CD14-positive monocyte (primary cell): ENCODE data around the gene LOX. TPM values are rescaled to one million over a fixed set of nuclear protein-coding genes. Genes with fewer than 3 reads are reported as not detected.

Experiments used
- DNase-seq, 3 donors: peaks; one replicate each; pipeline ENCODE4 v3.0.0-alpha.2; 2011 to 2022
- H2AFZ ChIP-seq: 2 replicates; pipeline ENCODE4 v1.6.0; 2012; ENCODE audit warnings: mild to moderate bottlenecking, low read depth, low read length, inconsistent platforms; ENCODE audit not compliant: insufficient read depth, poor library complexity, severe bottlenecking
- H3K27ac ChIP-seq, 2 donors: 1 replicate in 1 of 2; 2 replicates in 1 of 2; pipeline ENCODE4 v1.5.1; 2012 to 2013; ENCODE audit warnings: low read length in 2 of 2, control low read depth in 1 of 2, inconsistent platforms in 1 of 2, low read depth in 1 of 2, mild to moderate bottlenecking in 1 of 2
- H3K27me3 ChIP-seq, 2 donors: one replicate each; pipeline versions ENCODE4 v1.6.0 to v1.6.1; 2011 to 2013; ENCODE audit warnings: low read length in 2 of 2; ENCODE audit not compliant: control insufficient read depth in 2 of 2, insufficient read depth in 2 of 2
- H3K36me3 ChIP-seq, 2 donors: replicated peaks in 1 of 2; 1 replicate in 1 of 2; 2 replicates in 1 of 2; pipeline versions ENCODE4 v1.5.1 to v1.6.1; 2012 to 2013; ENCODE audit warnings: low read length in 2 of 2, control low read depth in 1 of 2, inconsistent platforms in 1 of 2, mild to moderate bottlenecking in 1 of 2; ENCODE audit not compliant: insufficient read depth in 2 of 2, control insufficient read depth in 1 of 2
- H3K4me1 ChIP-seq, 2 donors: 1 replicate in 1 of 2; 2 replicates in 1 of 2; pipeline versions ENCODE4 v1.5.1 to v1.6.1; 2012 to 2013; ENCODE audit warnings: low read length in 2 of 2, control low read depth in 1 of 2, inconsistent platforms in 1 of 2, mild to moderate bottlenecking in 1 of 2, moderate library complexity in 1 of 2; ENCODE audit not compliant: insufficient read depth in 2 of 2, control insufficient read depth in 1 of 2
- H3K4me2 ChIP-seq: replicated peaks from 2 replicates; pipeline ENCODE3; 2012; ENCODE audit warnings: low read length, moderate library complexity, mild to moderate bottlenecking; ENCODE audit not compliant: poor library complexity, severe bottlenecking; ENCODE audit errors: extremely low read depth
- H3K4me3 ChIP-seq, 3 experiments: fragments of 200-600 bp in 1 of 3; sonication (generic) in 1 of 3; replicated peaks in 1 of 3; 1 replicate in 2 of 3; 2 replicates in 1 of 3; pipeline ENCODE4 v1.5.1; 2011 to 2013; ENCODE audit warnings: low read length in 3 of 3, mild to moderate bottlenecking in 3 of 3, control low read depth in 2 of 3, low read depth in 2 of 3, inconsistent platforms in 1 of 3, moderate library complexity in 1 of 3
- H3K79me2 ChIP-seq: 2 replicates; pipeline ENCODE4 v1.6.0; 2012; ENCODE audit warnings: mild to moderate bottlenecking, control low read depth, inconsistent platforms, low read length, moderate library complexity; ENCODE audit not compliant: insufficient read depth
- H3K9ac ChIP-seq: 2 replicates; pipeline ENCODE4 v1.6.0; 2017; ENCODE audit warnings: low read length, mild to moderate bottlenecking; ENCODE audit not compliant: insufficient read depth, poor library complexity, severe bottlenecking
- H3K9me3 ChIP-seq, 2 donors: replicated peaks in 1 of 2; 1 replicate in 1 of 2; 2 replicates in 1 of 2; pipeline versions ENCODE4 v1.5.1 to v1.6.1; 2012 to 2013; ENCODE audit warnings: low read length in 2 of 2, control low read depth in 1 of 2; ENCODE audit not compliant: control insufficient read depth in 1 of 2, insufficient read depth in 1 of 2
- H4K20me1 ChIP-seq: 2 replicates; pipeline ENCODE4 v1.6.0; 2012; ENCODE audit warnings: mild to moderate bottlenecking, low read length, control low read depth, moderate library complexity; ENCODE audit not compliant: insufficient read depth
- H3K27ac Mint-ChIP-seq, 7 donors: one replicate each; pipeline ENCODE4 v1.8.0; 2020; ENCODE audit warnings: mild to moderate bottlenecking in 7 of 7, mixed read lengths in 7 of 7, moderate library complexity in 6 of 7, inconsistent platforms in 2 of 7
- H3K27me3 Mint-ChIP-seq, 3 donors: one replicate each; pipeline ENCODE4 v1.8.0; 2021 to 2022; ENCODE audit warnings: low read depth in 3 of 3, mild to moderate bottlenecking in 3 of 3, mixed read lengths in 3 of 3, moderate library complexity in 3 of 3, inconsistent platforms in 1 of 3
- H3K36me3 Mint-ChIP-seq, 2 donors: one replicate each; pipeline ENCODE4 v1.8.0; 2020; ENCODE audit warnings: mixed read lengths in 2 of 2, inconsistent platforms in 1 of 2, mild to moderate bottlenecking in 1 of 2
- H3K4me1 Mint-ChIP-seq: one replicate; pipeline ENCODE4 v1.8.0; 2020; ENCODE audit warnings: mild to moderate bottlenecking, mixed read lengths
- H3K4me3 Mint-ChIP-seq, 2 donors: one replicate each; pipeline ENCODE4 v1.8.0; 2020; ENCODE audit warnings: mild to moderate bottlenecking in 2 of 2, mixed read lengths in 2 of 2, moderate library complexity in 1 of 2
- H3K9me3 Mint-ChIP-seq, 7 donors: one replicate each; pipeline ENCODE4 v1.8.0; 2020 to 2022; ENCODE audit warnings: mixed read lengths in 7 of 7, mild to moderate bottlenecking in 6 of 7, moderate library complexity in 6 of 7, inconsistent platforms in 2 of 7
- CTCF ChIP-seq: fragments of 200-600 bp; IDR thresholded peaks from one replicate; pipeline ENCODE4 v1.8.0; 2022; ENCODE audit warnings: antibody characterized with exemption, mild to moderate bottlenecking
- WGBS: methylation state at CpG from one replicate; pipeline ENCODE4 v1.1.5; 2013; ENCODE audit warnings: missing lambda C conversion rate; ENCODE audit not compliant: insufficient coverage; 5-methylcytosine and 5-hydroxymethylcytosine counted together
- intact Hi-C, 2 donors: fragments of 100-400 bp; cut with micrococcal nuclease; formaldehyde crosslinking; loops; one replicate each; pipeline versions ENCODE4 v1.15.0 to v1.15.1; 2023
- polyA plus RNA-seq, 3 donors: library from polyadenylated mRNA; depleted of rRNA in 1 of 3; unstranded in 2 of 3; stranded (reverse) in 1 of 3; fragments of 300-500 nt in 2 of 3; fragments of >200 nt in 1 of 3; fragmentation: Illumina TruSeq in 2 of 3; gene quantifications; 1 replicate in 2 of 3; 2 replicates in 1 of 3; pipeline ENCODE4 v1.2.3, GENCODE V29; 2012 to 2021

Gene LOX
- polyA plus RNA-seq, 3 donors, result not detected

GRCh38 chr5:122022966-122023365, 55.1 kb downstream of the LOX start:
- H3K9ac ChIP-seq, result no peak overlapping the region
- H3K27ac ChIP-seq, result no peak overlapping the region
- H3K27ac Mint-ChIP-seq, result no peak overlapping the region
- no peak for DNase-seq
- peaks cover 26 to 60% of the 10 kb centered on the region in 2 donors for H3K36me3 ChIP-seq
- no peak overlapping the region for H3K4me3 ChIP-seq
- no peak overlapping the region for H2AFZ ChIP-seq
- no peaks in the 10 kb centered on the region for H3K9me3 Mint-ChIP-seq
- no peaks in the 10 kb centered on the region for H3K9me3 ChIP-seq
- H3K79me2 ChIP-seq, result no peaks in the 10 kb centered on the region
- H3K4me1 ChIP-seq, result no peaks in the 10 kb centered on the region
- H3K27me3 ChIP-seq, result no peaks in the 10 kb centered on the region
- H3K4me3 Mint-ChIP-seq, result no peak overlapping the region
- peaks cover 2% of the 10 kb centered on the region for H3K4me1 Mint-ChIP-seq
- no CpG with 5 or more reads among the region's 2 CpGs for WGBS
- peaks cover 43 to 52% of the 10 kb centered on the region in 2 donors for H3K36me3 Mint-ChIP-seq
- intact Hi-C loops, result no loop called here
- no peaks in the 10 kb centered on the region for H3K27me3 Mint-ChIP-seq
- H3K4me2 ChIP-seq, result no peak overlapping the region
- TF ChIP-seq CTCF, result no peak
- no peaks in the 10 kb centered on the region for H4K20me1 ChIP-seq

GRCh38 chr5:122019919-122020590, 58.0 kb downstream of the LOX start:
- Mint-ChIP-seq H3K4me3 (no peak overlapping the region), H3K4me1 (peaks cover 2% of the 10 kb centered on the region), H3K9me3 (no peaks in the 10 kb centered on the region), H3K27me3 (no peaks in the 10 kb centered on the region), H3K27ac (no peak overlapping the region), H3K36me3 (peaks cover 32 to 43% of the 10 kb centered on the region in 2 donors)
- Histone ChIP-seq H3K27ac (no peak overlapping the region), H3K27me3 (no peaks in the 10 kb centered on the region), H3K4me3 (no peak overlapping the region), H3K4me1 (no peaks in the 10 kb centered on the region), H4K20me1 (peaks cover 3% of the 10 kb centered on the region), H3K79me2 (no peaks in the 10 kb centered on the region), H3K9ac (no peak overlapping the region), H2AFZ (no peak overlapping the region), H3K9me3 (no peaks in the 10 kb centered on the region), H3K4me2 (no peak overlapping the region), H3K36me3 (peaks cover 24 to 47% of the 10 kb centered on the region in 2 donors)
- no peak for TF ChIP-seq CTCF
- intact Hi-C loops, result no loop called here
- 100% methylated on average over 3 of the region's 7 CpGs for WGBS
- no peak for DNase-seq
